GM19328 (cell line): ENCODE measurements around the gene TBXAS1.

Source experiments
- ATAC-seq: cut with Tn5 transposase; IDR thresholded peaks from one replicate; pipeline ENCODE4 v1.9.1; 2021; ENCODE audit warnings: mild to moderate bottlenecking, moderate library complexity; ENCODE audit not compliant: unreplicated experiment

TBXAS1 gene

GRCh38 chr7:139995017-139995915, 166.2 kb downstream of the TBXAS1 start:
- no peak for ATAC-seq

DNA sequence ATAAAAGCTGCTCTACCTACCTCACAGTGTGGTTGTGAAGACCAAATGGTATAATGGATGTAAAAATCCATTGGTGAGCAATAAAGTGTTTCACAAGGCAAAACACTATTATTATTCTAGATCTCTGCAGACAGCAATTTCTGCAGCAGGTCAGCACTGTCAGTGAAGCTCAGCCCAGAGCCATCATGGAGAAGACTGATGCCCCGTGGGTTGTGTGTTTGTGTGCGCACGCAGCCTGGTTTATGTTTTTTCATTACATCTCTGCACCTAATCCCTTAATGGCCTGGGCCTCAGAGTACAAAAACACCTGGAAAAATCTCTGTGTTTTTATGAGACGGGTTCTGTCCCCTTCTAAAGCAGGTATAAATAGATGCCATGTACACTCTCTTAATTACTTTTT, 169.5 kb downstream of the TBXAS1 start:
- no peak for ATAC-seq

GRCh38 chr7:139999516-139999915, 170.5 kb downstream of the TBXAS1 start:
- ATAC-seq, result no peak

DNA sequence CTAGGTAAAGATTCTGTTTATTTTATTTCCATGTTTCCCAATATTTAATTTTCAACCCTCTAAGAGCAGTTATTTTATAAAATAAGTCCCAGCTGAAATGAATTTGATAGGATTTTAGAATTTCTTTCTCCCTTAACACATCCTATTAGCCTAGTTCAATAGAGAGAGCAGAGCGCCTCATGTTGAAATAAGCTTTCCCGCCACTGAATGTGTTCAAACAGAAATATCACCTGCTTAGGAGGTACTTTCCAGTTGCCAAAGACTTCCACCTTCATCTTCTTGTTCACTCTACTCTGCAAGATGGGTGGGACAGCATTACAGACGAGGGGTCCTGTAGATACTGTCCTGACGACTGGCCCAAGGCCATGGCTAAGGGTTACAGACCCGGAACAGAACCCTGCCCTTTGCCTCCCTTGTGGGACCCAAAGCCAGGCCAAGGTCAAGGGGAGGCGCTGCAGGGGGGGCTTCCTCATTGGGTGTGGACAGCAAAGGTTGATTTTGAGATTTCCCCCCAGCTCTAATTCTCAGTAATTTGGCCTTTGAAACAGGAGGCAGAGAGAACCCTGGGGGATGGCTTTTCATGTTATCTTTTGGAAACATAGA, 171.7 kb downstream of the TBXAS1 start:
- no peak for ATAC-seq

DNA sequence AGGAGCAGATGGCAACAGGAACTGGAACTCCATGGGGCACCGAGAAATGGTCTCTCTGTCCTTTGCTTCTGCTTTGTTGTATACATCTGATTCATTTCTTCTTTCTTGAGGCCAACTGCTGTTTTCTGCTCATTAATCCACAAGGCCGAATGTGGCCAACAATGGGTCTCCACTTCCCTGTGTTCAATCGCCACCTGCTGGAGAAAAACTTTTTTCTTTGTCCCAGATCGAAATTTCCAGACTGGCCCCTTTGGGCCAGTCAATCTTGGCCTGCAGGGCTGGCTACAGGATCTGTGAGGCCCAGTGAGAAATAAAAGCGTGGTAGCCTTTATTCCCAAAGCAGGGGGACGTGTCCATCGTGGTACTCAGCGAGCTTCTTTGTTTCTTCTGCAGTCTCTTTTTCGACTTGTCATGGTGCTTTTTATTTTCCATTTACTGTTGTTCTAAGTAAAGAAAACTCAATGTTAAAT, 174.9 kb downstream of the TBXAS1 start:
- no peak for ATAC-seq

GRCh38 chr7:140004672-140005071, 175.6 kb downstream of the TBXAS1 start:
- no peak for ATAC-seq

GRCh38 chr7:140005341-140005740, 176.3 kb downstream of the TBXAS1 start:
- ATAC-seq, result no peak

GRCh38 chr7:140005754-140006503, 176.9 kb downstream of the TBXAS1 start:
- ATAC-seq, result no peak

DNA sequence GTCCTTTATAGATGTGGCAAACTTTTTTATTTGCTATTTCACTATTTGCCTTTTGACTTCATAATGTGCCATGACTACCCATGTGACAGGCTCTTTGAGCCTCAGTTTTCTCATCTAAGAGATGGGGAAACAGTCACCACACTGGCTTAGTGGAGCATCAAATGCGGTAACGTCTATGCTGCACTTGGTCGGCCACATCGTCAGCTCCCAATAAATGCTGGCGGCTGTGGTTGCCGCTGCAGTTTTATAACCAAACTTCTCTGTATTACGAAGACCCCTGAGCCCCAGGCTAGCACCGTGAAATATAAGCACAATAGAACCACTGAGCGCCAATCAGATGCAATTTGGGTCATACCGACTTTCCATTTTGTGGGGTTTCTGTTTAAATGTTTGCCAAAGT, 177.5 kb downstream of the TBXAS1 start:
- ATAC-seq, result no peak

- no peak for ATAC-seq
Observed at GRCh38 chr7:140007051-140007690, 178.1 kb downstream of the TBXAS1 start.

DNA sequence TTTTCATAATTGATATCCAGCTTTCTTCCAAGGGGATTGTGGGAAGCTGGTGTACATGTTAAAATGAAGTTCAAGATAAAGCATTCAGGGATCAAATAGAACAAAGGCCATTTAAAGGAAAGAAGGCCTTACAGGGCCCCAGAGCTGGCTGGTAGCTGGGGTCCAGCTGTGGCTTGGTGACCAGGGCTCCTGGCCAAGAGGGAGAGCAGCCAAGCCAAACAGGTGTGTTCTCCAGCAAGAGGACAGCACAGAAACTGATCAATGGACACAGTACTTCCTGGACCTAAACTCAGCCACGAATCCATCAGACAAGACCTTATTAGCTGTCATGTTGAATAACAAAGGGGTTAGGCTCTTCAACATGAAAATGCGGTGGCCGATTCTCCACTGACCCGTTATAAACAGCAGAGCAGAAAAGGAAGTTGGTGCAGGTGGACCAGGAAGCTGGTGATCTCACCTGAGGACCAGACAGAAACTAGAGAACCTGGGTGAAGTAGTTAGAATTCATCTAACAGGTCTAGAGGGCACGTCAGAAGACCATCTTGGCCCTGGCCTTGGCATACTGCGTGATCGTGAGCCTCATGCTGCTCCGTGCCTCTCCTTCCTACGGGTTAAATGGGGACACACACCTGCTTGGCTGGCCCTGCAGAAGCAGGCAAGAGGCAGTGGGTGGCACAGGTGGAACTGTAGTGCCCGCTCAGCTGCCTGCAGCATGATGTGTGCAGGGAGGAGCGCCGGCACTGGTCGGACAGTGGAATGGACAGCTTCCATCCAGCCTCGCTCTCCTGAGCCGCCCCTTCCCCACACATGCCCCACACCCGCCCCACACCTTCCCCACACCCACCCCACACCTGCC, 179.9 kb downstream of the TBXAS1 start:
- ATAC-seq, result no peak

DNA sequence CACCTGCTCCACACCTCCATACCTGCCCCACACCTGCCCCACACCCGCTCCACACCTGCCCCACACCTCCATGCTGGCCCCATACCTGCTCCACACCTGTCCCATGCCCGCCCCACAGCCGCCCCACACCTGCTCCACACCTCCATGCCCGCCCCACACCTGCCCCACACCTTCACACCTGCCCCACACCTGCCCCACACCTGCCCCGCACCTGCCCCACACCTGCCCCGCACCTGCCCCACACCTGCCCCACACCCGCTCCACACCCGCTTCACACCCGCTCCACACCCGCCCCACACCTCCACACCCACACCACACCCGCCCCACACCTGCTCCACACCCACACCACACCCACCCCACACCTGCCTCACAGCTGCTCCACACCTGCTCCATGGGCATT, 180.7 kb downstream of the TBXAS1 start:
- no peak for ATAC-seq

GRCh38 chr7:140010194-140010895, 181.3 kb downstream of the TBXAS1 start:
- ATAC-seq, result no peak

- no peak for ATAC-seq
Observed at GRCh38 chr7:140013676-140014075, 184.6 kb downstream of the TBXAS1 start.

DNA sequence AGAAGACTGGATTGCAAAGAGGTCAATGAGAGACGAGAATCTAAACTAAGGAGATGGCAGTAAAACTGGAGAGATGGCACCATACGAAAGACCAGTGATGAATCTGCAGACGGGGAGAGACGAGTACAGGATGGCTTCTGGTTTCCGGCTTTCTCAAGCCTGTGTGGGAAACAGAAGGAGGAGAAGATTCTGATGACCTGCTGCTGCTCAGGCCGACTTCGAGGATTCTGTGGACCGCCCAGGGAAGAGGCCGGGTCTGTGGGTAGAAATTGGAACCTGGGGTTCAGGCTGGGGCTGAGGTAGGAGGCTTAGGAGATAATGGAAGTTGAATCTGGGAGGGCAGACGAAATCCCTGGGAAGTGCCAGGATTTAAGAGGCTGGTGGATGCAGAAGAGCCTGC, 185.1 kb downstream of the TBXAS1 start:
- no peak for ATAC-seq

DNA sequence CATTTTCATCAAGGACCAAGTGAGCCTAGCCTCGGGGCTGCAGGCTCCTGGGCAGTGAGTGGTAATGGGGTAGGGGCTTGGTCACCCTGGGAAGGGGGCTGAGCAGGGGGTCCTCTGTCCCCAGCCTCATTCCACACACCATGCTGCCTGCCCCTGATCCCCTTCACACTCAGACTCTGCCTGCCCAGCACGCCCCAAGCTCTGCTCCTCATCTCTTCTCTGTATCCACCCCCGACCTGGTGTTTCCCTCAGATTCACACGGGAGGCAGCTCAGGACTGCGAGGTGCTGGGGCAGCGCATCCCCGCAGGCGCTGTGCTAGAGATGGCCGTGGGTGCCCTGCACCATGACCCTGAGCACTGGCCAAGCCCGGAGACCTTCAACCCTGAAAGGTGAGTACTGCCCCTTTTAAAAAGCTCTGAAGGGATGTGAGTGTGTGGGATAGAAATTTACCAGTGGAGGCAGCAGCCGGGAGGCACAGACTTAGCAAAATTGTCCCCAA, 186.5 kb downstream of the TBXAS1 start:
- ATAC-seq, result no peak

- ATAC-seq, result no peak
Observed at GRCh38 chr7:140016540-140016939, 187.5 kb downstream of the TBXAS1 start.

DNA sequence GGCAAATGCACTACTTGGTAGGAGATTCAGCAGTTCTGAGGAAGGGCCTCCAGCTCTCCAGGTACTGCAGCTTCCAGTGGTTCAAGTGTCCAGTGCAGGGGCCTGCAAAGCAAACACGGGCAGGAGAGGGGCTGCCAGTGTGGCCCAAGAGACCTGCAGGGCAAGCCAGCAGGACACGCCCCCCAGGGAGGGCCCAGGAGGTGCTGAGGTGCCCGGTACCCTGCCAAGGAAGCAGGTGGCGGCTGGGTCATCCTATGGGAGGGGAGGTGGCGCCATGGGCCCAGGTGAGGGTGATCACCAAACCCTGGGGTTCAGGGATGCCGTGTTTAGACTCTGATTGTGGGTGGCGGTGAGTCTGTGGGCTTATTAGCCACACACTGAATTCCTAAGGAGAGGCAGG, 188.0 kb downstream of the TBXAS1 start:
- no peak for ATAC-seq

GRCh38 chr7:140017543-140017942, 188.5 kb downstream of the TBXAS1 start:
- ATAC-seq, result no peak
